Occipital lobe (tissue), 2 donors: Measurements from ENCODE around the gene PTPRM. TPM values are rescaled to one million over a fixed set of nuclear protein-coding genes. Genes with fewer than 3 reads are reported as not detected.

ENCODE experiments used
- DNase-seq: peaks from one replicate; lab custom pipeline; 2025; lab: John Stamatoyannopoulos, UW
- total RNA-seq: library from RNA; depleted of rRNA; stranded (reverse); fragments of >200 nt; gene quantifications from one replicate; pipeline ENCODE4 v1.2.3, GENCODE V29; 2014

PTPRM gene
- total RNA-seq, 1 donor from 2014 or later: 45.4 TPM

DNA sequence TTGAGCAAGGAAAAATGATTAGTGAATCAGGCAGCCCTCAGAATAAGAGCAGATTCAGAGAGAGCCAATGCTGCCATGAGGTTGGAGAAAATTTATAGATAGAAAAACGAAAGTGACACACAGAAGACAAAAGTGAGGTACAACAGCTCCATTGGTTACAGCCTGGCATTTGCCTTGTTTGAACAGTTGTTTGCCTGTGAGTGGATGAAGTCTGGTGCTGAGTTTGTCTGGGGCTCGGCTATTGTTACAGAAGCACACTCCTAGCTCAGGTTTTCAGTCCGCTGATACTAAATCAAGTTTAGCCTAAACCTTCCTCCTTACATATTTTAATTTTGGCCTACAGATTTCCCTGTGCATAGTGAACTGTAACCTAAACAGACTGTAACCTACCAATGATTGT lies 654.3 kb downstream of the PTPRM start:
- DNase-seq: no peak

DNA sequence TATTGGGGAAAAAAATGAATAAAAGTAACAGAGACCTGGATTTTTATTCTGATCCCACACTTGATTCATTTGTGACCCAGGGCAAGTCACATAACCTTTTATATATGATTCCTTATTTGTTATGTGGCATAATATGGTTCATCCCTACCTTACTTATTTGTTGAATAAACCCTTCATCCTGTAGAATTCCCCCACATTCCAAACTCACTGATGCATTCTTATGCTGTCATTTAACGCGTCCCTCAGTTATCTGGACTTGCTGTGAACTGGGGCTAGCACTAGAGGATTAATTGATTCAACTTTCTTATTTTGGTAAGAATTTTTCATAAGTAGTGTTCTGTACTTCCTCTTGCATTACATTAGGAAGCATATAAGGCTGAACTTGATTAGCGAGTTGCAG lies 657.5 kb downstream of the PTPRM start:
- DNase-seq: no peak

DNA sequence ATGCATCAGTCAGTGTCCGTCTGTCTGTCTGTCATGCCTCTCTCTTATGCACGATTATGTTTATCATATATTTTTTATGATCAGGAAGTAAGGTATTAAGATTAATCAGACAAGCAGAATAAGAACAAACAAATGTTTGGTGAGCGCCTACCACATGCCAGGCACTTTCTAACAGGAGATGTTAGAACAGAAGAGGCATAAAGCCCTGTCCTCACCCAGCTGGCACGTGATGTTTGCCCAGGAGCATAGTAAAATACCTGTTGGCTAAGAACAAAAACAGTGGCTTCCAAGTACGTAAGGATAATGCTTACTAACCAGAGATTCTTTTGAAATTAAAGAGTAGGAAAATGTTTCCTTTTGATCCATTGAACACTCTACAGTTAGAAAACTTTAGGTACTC lies 661.9 kb downstream of the PTPRM start:
- no peak for DNase-seq

DNA sequence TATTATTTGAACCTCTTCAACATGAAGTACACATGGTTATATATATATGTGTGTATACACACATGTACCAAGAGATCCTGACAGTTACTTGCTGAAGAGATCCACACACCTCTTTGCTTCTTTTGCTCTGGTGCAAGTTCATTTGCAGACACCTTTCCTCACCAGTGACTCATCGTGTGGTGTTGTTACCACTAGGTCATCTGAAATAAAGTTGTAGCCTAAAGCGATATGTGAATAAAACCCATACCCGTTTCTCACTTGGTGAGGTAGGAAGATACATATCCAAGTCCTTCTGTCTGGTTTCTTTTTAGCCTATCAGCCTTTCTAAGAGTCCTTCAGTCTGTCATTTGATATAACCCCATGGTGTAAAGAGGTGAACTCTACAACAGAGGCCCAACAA lies 662.7 kb downstream of the PTPRM start:
- DNase-seq: no peak

DNA sequence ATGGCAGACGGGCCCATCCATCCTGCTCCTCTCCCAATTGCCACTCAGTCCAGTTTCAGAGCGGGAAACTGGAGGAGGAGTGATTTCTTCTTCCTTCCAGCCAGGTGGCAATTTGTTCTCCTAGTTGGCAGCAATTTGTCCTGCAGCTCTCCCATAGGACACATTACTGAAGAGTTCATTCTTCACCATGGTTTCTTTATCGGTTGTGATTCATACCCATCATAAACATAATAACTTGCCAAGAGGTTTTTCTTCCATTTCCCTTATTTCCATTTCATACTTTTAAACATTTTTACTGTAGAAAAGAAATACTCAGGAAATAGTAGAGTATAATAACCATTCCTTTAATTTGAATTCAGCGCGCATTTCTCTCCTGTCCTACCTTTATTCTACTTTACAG lies 664.2 kb downstream of the PTPRM start:
- no peak for DNase-seq

DNA sequence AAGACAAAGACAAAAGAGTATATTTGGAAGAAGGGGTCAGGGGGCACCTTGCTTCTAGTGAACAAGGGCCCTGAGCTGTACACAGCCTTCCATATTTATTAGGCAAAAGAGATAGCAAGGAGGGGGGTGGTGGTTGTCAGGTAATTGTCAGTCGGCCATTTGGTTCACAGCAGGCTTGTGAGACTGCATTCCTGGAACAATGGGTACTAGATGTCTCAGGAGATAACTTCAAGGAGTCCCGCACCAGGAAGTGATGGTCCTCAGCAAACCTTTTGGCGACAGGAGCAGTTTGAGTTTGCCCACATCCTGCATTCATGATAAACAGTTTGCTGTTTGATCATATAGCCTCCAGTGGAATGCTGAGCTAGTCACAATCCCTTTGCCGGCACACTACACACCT lies 665.7 kb downstream of the PTPRM start:
- DNase-seq: no peak

DNA sequence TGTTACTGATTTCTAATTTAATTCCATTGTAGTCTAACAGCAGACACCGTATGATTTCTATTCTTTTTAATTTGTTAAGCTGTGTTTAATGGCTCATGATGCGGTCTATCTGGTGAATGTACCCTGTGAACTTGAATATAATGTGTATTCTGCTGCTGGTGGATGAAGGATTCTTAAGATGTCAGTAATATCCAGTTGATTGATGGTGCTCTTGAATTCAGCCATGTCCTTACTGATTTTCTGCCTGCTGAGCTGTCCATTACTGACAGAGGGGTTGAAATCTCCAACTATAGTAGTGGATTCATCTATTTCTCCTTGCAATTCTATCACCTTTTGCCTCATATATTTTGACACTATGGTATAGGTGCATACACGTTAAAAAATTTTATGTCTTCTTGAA lies 668.8 kb downstream of the PTPRM start:
- no peak for DNase-seq

DNA sequence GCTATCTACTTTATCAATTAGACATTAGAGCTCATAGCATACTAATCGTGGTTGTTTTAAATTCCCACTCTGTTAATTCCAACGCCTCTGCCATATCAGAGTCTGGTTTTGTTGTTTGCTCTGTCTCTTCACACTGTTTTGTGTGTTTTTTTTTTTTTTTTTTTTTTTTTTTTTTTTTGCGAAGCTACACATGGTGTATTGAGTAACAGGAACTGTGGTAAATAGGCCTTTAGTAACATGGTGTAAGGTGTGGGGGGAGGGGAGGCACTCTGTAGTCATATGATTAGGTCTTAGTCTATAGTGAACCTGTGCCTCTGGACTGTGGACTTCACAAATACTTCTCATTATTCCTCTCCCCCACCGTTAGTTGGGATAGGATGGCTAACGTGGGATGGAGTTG lies 671.4 kb downstream of the PTPRM start:
- no peak for DNase-seq

DNA sequence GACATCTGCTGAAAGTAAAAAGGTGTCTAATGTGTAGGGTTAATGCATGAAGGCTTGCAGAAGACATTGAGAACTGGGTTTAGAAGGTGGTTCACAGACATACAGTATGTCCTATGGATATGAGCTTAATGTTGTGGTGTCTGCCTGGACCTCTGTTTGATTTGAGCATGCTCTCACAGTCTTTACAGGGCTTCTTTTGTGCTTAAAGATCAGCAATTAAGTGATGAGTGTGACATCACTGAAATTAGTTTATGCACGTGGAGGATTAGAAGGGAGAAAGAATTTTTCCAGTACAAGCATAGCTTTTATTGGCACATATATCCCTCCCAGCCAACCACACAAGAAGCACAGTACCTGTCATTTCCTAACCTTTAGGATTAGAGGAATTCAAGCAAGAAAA lies 674.6 kb downstream of the PTPRM start:
- no peak for DNase-seq

DNA sequence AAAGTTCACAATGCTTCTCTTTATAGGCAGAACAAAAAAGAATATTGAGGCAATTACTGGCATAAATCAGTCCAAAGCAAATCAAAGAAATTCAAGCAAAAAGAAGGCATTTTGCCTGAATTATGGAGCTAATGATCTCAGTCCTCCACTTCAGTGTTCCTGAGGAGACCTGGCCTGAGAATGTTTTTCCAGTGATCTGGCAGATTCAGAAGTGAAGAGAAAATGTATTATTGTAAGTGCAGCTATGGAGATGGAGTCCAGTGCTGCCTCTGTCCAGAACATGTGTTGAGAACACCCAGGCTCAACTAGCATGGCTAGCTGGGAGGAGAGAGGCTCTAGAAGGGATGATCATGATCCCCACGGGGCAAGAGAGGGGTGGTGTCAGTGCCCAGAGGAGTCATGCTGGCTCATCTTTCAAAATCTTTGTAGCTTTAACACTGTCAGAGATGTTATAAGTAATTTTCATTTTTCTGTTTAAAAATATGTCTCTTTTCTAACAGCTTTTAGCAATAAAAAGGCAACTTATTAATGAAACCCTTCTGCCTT lies 675.1 kb downstream of the PTPRM start:
- DNase-seq: no peak

DNA sequence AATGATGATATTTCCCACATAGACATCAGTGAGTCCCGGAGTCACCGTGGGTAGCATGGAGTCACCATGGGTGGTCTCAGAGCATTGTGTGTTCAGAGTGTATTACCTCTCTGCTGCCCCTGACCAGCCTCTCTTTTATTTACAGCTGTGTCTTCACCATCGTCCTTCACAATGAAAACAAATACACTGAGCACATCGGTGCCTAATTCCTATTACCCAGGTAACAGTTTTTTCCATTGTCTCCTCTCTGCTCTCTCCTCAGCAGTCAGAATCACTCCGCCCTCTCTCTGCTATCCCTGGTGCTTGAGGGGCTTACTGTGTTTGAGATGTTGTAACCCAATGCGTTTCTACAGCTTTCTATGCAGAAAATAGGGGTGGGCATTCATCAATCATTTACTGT lies 680.6 kb downstream of the PTPRM start:
- DNase-seq: no peak

DNA sequence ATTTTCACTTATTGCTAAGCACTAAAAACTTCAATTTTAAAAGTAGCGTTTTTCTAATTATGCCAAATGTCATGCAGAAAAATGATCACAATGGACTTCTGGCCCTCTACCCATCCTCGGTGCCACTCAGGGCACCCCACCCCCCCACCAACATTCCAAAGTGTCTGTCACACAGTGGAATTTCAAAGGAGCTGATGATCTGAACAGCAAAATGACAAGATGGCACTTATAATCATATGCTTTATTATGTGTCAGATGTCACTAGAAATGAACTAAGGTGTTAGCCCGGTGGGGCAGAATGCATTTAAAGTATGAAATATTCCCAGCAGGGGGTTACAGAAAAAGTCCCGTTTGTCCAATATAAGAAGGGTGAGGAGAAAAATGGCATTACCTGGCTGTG lies 681.5 kb downstream of the PTPRM start:
- no peak for DNase-seq

DNA sequence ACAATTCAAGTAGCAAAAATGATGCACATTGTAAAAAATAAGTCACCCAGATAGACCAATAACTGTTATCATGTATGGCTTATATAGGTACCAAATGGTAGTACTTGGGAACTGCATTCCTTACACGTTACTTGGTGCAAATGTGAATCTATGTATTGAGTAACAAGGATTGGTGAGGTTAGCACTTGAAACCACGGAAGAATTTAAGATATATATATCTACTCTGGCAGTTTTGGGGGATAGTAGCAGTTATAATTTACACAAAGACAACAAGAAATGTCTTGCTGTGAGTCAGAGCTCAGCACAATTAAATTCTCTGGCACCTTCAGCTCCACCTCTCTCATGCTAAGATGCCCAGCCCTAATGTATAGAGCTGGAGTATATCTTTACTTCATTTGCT lies 682.7 kb downstream of the PTPRM start:
- no peak for DNase-seq

DNA sequence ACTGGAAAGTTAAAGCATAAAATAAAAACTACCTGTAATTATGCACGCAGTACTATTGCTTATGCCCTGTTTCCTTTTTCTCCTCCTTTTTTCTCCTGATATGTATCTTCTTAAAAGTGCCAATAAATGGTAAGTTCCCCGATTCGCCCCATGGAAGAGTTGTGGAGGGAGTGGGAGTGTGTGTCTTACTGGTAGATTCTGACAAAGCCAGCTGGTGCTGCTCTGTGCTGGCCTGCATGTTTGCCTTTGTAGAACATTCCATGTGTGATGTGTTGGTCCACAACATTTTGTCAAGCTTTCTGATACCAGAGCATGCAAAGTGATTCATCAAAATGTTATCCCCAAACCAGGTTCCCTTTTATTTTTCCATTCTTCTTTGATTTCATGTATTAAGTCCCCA lies 685.3 kb downstream of the PTPRM start:
- no peak for DNase-seq

DNA sequence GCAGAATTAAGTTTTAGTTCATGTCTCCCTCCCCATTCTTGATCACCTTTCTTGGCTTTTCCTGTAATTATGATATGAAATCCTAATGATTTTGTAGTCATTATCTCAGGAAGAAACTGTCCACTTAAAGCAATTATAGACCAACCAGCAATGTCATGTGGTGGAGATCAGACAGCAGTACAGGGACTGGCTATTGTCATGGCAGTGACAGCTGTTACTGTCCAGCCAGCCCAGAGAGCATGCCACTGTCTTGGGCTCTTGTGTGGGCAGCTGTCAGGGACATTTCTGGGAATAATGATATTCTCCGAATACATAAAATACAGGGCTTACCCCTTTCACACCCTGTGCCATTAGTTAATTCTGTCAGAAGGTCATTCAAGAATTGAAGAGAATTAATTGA lies 686.8 kb downstream of the PTPRM start:
- DNase-seq: no peak

DNA sequence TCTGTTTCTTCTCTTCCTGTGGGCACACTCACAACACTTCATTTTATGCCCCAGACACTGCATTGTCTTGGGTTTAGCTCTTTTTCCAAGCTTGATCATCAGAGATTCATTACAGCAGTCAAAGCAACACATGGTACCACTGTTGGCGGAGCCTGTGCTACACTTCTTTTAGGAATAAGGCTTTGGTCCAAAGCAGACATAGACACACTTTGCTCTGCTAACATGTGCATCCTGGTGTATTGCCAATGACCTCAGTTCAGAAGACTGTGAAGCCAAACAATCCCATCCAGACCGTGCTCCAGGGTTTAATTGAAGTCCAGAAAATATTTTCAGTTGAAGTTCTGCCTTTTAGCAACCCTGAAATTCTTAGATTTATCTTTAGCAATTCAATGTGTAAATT lies 687.5 kb downstream of the PTPRM start:
- no peak for DNase-seq

DNA sequence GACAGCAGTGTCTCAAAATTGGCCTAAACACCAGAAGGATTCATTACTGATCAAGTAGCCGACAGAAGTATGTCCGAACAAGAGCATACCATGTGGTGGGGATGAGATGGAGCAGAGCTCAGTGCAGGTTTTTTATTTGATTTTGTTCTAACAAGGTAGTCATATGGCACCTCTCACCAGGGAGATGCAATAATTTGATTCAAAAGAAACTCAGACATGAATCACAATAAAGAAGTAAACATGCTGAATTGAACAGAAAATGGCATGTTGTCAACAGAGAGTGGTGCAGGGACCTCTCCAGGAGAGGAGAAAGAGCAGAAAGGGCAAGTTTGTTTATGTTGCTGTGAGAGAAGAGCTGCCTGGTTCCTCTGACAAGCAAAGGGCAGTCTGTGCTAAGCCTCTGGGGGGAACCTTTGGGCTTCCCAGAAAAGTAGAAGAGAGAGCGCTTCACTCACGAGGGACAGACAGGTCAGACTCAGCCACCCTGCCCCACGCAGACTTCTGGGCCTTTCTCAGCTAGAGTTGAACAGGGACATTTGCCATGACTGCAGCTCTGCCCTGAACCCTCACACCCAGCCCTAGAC lies 690.8 kb downstream of the PTPRM start:
- DNase-seq: no peak

DNA sequence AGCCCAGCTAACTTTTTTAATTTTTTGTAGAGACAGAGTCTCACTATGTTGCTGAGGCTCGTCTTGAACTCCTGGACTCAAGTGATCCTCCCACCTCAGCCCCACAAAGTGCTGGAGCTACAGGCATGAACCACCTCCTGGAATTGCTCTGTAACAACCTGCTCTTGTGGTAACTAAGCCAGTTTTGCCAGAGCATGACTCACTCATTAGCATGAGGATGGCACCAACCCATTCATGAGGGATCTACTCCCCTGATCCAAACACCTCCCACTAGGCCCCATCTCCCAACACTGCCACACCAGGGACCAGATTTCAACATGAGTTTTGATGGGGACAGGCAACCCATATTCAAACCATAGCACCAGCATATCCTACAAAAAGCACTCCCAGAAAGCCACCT lies 693.2 kb downstream of the PTPRM start:
- DNase-seq: no peak

DNA sequence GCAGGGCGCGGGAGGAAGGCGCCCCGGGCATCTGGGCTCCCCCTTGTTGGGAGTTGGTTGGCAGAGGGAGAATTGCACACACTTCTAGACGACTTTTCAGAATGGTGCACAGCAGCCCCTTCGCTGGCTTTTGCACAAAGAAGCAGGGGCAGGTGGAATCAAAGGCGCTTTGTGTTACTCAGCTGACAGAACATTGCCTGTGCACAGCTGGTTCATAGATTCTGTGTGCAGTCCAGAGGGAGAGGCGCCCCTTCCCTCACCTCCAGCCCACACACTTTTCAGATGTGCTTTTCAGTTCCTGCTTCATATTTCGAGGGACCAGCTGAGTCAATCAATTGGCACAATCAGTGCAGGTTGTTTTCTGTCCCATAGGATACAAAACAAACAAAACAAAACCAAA lies 693.7 kb downstream of the PTPRM start:
- DNase-seq: no peak

DNA sequence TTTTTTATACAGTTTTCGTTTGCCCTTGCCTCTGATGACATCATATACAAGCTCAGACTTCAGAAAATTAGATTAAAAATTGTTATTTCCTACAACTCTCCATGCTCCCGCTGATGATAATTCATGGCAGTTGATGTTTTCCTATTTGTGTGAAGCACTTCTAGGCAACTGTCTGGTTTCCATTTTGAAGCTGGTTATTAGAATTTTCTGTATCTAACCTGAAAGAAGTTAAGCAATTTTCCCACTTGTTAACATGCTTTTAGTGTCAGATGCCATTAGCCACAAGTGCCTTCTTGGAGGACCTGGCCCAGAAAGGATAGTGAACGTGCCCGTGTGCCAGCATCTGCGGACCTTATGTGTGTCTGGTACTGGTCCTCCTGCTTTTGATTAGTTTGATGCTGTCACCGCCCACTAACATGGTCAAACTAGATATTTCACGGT lies 694.6 kb downstream of the PTPRM start:
- DNase-seq: no peak

DNA sequence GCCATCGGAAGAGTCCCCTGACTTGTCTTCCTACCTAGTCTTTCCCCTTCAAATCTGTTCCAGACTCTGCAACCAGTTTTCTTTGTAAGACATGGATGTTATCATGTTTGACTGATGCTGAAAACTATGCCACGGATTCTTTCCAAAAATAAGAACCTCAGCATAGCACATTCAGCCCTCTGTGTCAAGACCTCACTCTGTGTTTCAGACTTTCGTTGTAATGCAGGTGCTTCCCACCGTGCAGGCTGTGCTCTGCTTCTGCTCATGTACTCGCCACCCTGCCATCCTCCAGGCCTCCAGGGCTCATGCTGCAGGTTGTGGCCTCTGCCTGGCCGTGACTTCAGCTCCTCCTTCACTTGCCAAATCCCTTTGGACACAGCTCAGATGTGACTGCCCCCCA lies 695.1 kb downstream of the PTPRM start:
- no peak for DNase-seq

DNA sequence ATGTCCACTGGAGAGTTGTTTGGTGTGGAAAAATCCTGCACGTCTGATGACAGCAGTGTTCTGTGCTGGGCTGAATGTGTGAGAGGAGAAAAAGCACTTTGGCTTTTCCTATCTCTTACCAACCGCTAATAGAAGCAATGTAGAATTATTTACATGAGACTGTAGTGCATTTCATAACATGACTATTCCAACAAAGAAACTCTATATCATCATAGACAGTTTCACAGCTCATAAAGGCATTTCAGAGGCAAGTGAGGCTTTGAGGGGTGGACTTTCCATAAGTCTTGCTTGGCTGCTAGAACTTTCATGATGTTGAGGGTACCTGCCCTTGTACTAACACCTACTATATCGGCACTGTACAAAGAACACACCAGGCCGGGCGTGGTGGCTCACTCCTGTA lies 697.0 kb downstream of the PTPRM start:
- no peak for DNase-seq

DNA sequence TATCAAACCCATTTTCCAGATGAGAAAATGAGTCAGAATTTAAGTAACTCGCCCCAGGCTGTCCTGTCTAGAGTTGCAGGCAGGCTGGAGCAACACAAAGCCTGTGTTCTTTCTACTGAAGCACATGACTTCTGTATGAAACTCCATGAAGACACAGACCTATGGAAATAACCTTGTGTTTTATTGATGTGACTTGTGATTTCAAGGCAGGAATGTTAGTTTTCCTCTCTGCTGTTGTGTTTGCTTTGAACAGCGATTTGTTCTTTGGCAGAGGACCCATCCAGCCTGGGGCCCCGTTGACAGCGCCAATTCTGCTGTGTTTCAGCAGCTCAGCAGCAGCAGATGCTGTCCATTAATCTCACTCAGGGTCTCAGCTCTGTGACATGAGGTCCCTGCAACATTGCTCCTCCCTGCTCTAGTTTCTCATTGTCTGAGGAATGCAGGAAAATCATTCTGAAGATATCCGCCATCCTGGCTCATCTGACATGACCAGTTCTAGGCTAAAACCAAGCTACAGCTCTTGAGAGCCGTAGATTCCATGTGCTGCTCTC lies 697.8 kb downstream of the PTPRM start:
- DNase-seq: no peak

DNA sequence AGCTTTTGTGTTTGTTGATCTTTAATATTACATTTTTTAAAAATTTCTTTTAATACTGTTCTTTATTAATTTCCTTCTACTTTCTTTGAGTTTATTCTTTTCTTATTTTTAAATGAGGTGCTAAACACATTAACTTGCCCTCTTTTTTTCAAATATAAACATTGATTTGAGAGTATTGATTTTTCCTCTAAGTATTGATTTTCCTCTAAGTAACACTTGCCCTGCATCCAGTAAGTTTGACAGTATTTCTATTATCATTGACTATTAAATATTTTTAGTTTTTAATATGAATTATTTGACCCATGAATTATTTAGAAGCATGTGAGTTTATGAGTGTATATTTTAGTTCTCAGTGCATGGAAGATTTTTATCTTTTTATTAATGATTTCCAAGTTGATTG lies 705.1 kb downstream of the PTPRM start:
- DNase-seq: no peak
